ENCODE results near the gene NELFCD. TPM values are rescaled to one million over a fixed set of nuclear protein-coding genes. Genes with fewer than 3 reads are reported as not detected.
"Not testable (repeated sequence)": the region's sequence is repeated elsewhere in the genome, so short reads cannot be mapped to it uniquely, and the experiment has no call there.

The NELFCD gene
- total RNA-seq, 2 experiments from 2014 or later: 102 to 103 TPM

DNA sequence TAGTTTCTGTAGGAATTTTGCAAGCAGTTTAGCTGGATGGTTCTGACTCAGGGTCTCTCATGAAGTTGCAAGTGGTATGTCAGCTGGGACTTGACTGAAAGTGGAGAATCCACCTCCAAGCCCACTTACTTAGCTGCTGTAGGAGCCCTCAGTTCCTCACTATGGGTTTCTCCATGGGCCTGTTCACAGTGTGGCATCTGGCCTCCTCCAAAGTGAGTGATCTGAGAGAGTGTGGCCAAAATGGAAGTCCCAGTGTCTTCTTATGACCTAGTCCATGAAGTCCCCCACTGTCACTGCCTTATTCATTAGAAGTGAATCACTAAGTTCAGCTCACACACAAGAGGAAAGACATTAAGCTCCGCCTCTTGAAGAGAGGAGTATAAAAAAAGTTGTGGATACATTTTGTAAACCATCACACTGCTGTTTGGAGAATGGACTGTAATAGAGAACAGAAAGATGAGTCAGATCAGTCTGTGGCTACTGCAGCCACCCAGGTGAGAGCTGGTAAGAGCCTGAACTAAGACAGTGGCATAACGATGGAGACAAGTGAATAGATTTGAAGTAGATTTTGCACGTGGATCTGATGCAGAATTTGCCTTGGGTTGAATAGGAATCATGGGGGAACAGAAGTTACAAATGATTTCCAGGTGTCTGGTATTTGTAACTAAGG is 4.9 kb upstream of the NELFCD start:
- Mint-ChIP-seq H3K36me3 (ENCODE audit: low read depth) (peaks cover 1% of the 10 kb centered on the region), H3K27me3 (ENCODE audit: low read depth) (no peaks in the 10 kb centered on the region), H3K4me1 (ENCODE audit: low read depth) (no peaks in the 10 kb centered on the region), H3K27ac (no peak overlapping the region), H3K4me3 (no peak overlapping the region), H3K9me3 (peaks cover 11% of the 10 kb centered on the region)
- CTCF ChIA-PET: no interaction called here
- no peak for DNase-seq
- intact Hi-C loops (cut with micrococcal nuclease): no loop called here

DNA sequence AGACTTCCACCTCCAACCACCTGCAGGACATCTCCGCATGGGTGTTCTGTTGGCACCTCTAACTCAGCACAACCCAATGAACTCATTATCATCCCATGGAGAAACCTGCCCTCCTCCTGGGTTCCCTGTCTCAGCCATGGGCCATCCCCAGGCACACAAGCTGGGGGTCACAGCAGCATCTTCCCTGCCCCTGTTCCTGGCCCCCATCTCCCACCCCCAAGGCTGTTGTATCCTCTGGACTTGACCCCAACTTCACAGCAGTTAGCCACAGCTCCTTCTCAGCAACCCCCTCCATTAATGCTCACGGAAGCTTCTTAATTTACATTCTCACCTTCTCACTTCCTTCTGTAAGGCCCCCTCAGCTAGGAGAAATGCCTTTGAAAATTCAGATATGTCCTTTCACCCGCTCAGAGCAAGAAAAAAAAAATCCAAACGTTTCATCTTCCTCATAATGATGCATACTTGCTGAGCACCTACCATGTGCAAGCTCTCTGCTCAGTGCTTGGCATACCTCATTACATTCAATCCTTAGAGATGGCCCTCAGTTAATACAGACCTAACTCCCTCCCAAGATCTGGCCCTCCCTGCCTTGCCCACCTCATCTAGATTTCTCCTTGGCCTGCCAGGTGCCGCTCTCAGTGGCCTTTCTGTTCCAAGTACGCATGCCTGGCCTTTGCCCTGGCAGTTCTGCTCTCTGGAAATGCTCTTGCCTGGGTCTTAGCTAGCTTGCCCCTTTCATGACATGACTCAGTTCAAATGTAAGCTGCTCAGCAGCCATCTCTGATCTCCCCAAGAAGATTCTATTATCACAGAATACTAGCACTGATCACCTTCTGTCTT is 2.5 kb upstream of the NELFCD start:
- no peak overlapping the region for H3K27ac Mint-ChIP-seq
- peaks cover 15% of the 10 kb centered on the region for H3K4me1 Mint-ChIP-seq (ENCODE audit: low read depth)
- no peak overlapping the region for H3K4me3 Mint-ChIP-seq
- H3K27me3 Mint-ChIP-seq (ENCODE audit: low read depth): no peaks in the 10 kb centered on the region
- CTCF ChIA-PET: interaction anchor here (0.7 kb wide), 1 partner anchor 918 kb away, joined by 3 read pairs; no protein-coding TSS in a partner anchor
- peaks cover 8% of the 10 kb centered on the region for H3K36me3 Mint-ChIP-seq (ENCODE audit: low read depth)
- no peak for DNase-seq
- peaks cover 11% of the 10 kb centered on the region for H3K9me3 Mint-ChIP-seq
- intact Hi-C loops (cut with micrococcal nuclease): no loop called here

GRCh38 chr20:58981628-58982364 is 740 bp downstream of the NELFCD start:
- no peaks in the 10 kb centered on the region for H3K27me3 Mint-ChIP-seq (ENCODE audit: low read depth)
- H3K4me1 Mint-ChIP-seq (ENCODE audit: low read depth): peaks cover 40% of the 10 kb centered on the region
- DNase-seq: no peak
- intact Hi-C loops (cut with micrococcal nuclease): loop anchor here (1.0 to 5.0 kb wide), 7 partner anchors 23 to 329 kb away; partner anchors contain the start of genes ATP5F1E, PRELID3B and STX16
- peaks cover under 1% of the 10 kb centered on the region for H3K9me3 Mint-ChIP-seq
- peak overlapping the region; percentile 91 for H3K4me3 Mint-ChIP-seq
- H3K36me3 Mint-ChIP-seq (ENCODE audit: low read depth): peaks cover 13% of the 10 kb centered on the region
- peak overlapping the region; percentile 85 for H3K27ac Mint-ChIP-seq
- CTCF ChIA-PET: interaction anchor here (1.1 to 1.4 kb wide), 2 partner anchors 28 to 115 kb away, joined by 3 to 6 read pairs; no protein-coding TSS in a partner anchor

- peaks cover 46% of the 10 kb centered on the region for H3K4me1 Mint-ChIP-seq (ENCODE audit: low read depth)
- intact Hi-C loops (cut with micrococcal nuclease): loop anchor here (5.0 kb wide), 3 partner anchors 75 to 330 kb away; partner anchors contain the start of gene STX16
- H3K4me3 Mint-ChIP-seq: peak overlapping the region; percentile 91
- DNase-seq: no peak
- H3K27ac Mint-ChIP-seq: peak overlapping the region; percentile 85
- H3K36me3 Mint-ChIP-seq (ENCODE audit: low read depth): peaks cover 18% of the 10 kb centered on the region
- H3K27me3 Mint-ChIP-seq (ENCODE audit: low read depth): no peaks in the 10 kb centered on the region
- CTCF ChIA-PET: interaction anchor here (0.6 to 1.4 kb wide), 4 partner anchors 12 to 239 kb away, joined by 3 to 5 read pairs (median 4); no protein-coding TSS in a partner anchor
- H3K9me3 Mint-ChIP-seq: no peaks in the 10 kb centered on the region
These were observed 1.5 kb downstream of the NELFCD start for GRCh38 chr20:58982406-58983114.

DNA sequence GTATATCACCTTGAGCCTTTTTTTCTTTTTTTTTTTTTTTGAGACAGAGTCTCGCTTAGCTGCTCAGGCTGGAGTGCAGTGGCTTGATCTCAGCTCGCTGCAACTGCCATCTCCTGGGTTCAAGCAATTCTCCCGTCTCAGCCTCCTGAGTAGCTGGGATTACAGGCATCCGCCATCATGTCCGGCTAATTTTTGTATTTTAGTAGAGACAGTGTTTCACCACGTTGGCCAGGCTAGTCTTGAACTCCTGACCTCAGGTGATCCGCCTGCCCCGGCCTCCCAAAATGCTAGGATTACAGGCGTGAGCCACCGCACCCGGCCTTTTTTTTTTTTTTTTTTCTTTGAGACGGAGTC is 2.0 kb downstream of the NELFCD start:
- CTCF ChIA-PET: interaction anchor here (0.6 to 1.2 kb wide), 3 partner anchors 11 to 239 kb away, joined by 3 to 5 read pairs (median 4); no protein-coding TSS in a partner anchor
- Mint-ChIP-seq H3K4me1 (ENCODE audit: low read depth) (peaks cover 46% of the 10 kb centered on the region), H3K36me3 (ENCODE audit: low read depth) (peaks cover 23% of the 10 kb centered on the region)
- H3K4me3 Mint-ChIP-seq; H3K27ac Mint-ChIP-seq; DNase-seq; H3K27me3 Mint-ChIP-seq (ENCODE audit: low read depth); H3K9me3 Mint-ChIP-seq: not testable (repeated sequence)
- intact Hi-C loops (cut with micrococcal nuclease): loop anchor here (5.0 kb wide), 3 partner anchors 76 to 331 kb away; partner anchors contain the start of gene STX16

GRCh38 chr20:58984691-58985090 is 3.6 kb downstream of the NELFCD start:
- H3K27me3 Mint-ChIP-seq (ENCODE audit: low read depth): no peaks in the 10 kb centered on the region
- no peak overlapping the region for H3K4me3 Mint-ChIP-seq
- no peak for DNase-seq
- H3K27ac Mint-ChIP-seq: no peak overlapping the region
- no peaks in the 10 kb centered on the region for H3K9me3 Mint-ChIP-seq
- peaks cover 28% of the 10 kb centered on the region for H3K36me3 Mint-ChIP-seq (ENCODE audit: low read depth)
- H3K4me1 Mint-ChIP-seq (ENCODE audit: low read depth): peaks cover 46% of the 10 kb centered on the region
- intact Hi-C loops (cut with micrococcal nuclease): loop anchor here (5.0 kb wide), 3 partner anchors 77 to 332 kb away; partner anchors contain the start of gene STX16
- CTCF ChIA-PET: no interaction called here

DNA sequence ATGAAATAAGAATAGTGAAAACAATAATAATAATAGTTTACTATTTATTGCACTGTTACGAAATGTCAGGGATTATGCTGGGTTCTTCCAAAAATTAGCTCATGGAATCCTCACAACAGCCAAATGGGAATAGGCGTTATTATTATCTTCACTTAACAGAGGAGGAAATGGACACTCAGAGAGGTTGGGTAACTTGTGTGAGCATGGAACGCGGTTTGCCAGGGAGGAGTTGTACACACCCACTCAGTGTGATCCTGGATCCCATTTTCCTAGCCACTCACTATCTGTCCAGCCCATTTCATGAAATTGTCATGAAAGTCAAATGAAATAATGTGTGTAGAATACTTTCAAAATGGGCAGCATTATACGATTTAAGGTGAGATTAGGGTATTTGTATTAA is 4.6 kb downstream of the NELFCD start:
- H3K4me3 Mint-ChIP-seq: no peak overlapping the region
- H3K4me1 Mint-ChIP-seq (ENCODE audit: low read depth): peaks cover 46% of the 10 kb centered on the region
- peaks cover 32% of the 10 kb centered on the region for H3K36me3 Mint-ChIP-seq (ENCODE audit: low read depth)
- intact Hi-C loops (cut with micrococcal nuclease): no loop called here
- no peak for DNase-seq
- CTCF ChIA-PET: interaction anchor here (0.6 kb wide), 1 partner anchor 105 kb away, joined by 4 read pairs; no protein-coding TSS in a partner anchor
- no peak overlapping the region for H3K27ac Mint-ChIP-seq
- no peaks in the 10 kb centered on the region for H3K9me3 Mint-ChIP-seq
- no peaks in the 10 kb centered on the region for H3K27me3 Mint-ChIP-seq (ENCODE audit: low read depth)

GRCh38 chr20:58986286-58986967 is 5.4 kb downstream of the NELFCD start:
- Mint-ChIP-seq H3K4me1 (ENCODE audit: low read depth) (peaks cover 46% of the 10 kb centered on the region), H3K27ac (peak overlapping the region; percentile 69), H3K36me3 (ENCODE audit: low read depth) (peaks cover 37% of the 10 kb centered on the region), H3K27me3 (ENCODE audit: low read depth) (no peaks in the 10 kb centered on the region), H3K4me3 (no peak overlapping the region), H3K9me3 (no peaks in the 10 kb centered on the region)
- CTCF ChIA-PET: no interaction called here
- DNase-seq: no peak
- intact Hi-C loops (cut with micrococcal nuclease): no loop called here

DNA sequence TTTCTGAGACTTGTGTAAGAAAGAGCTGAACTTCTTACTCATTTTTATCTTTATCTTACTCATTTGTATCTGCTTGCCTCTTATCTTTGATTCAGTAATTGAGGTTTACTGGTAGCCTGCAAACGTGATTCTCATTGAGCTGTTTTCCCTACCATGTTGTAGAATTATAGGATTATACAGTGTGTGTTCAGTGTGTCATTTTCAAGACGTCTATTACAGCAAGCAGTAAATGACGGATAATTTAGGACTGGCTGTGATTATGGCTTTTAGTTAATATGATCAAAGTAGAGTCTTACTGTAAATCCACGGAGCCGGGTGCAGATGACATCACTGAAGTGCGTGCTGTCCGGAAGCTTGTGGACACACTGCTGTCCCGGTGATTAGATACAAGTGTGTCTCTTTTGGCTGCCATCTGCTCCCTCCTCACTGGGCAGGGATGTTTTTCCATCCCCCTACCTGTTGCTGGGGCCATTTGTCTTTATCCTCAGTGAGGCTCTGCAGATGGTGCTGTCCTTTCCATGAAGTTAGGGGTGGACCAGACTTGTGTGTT is 6.0 kb downstream of the NELFCD start:
- Mint-ChIP-seq H3K4me1 (ENCODE audit: low read depth) (peaks cover 44% of the 10 kb centered on the region), H3K27ac (peak overlapping the region; percentile 69), H3K4me3 (no peak overlapping the region), H3K36me3 (ENCODE audit: low read depth) (peaks cover 39% of the 10 kb centered on the region), H3K9me3 (no peaks in the 10 kb centered on the region), H3K27me3 (ENCODE audit: low read depth) (no peaks in the 10 kb centered on the region)
- intact Hi-C loops (cut with micrococcal nuclease): no loop called here
- no peak for DNase-seq
- CTCF ChIA-PET: no interaction called here

DNA sequence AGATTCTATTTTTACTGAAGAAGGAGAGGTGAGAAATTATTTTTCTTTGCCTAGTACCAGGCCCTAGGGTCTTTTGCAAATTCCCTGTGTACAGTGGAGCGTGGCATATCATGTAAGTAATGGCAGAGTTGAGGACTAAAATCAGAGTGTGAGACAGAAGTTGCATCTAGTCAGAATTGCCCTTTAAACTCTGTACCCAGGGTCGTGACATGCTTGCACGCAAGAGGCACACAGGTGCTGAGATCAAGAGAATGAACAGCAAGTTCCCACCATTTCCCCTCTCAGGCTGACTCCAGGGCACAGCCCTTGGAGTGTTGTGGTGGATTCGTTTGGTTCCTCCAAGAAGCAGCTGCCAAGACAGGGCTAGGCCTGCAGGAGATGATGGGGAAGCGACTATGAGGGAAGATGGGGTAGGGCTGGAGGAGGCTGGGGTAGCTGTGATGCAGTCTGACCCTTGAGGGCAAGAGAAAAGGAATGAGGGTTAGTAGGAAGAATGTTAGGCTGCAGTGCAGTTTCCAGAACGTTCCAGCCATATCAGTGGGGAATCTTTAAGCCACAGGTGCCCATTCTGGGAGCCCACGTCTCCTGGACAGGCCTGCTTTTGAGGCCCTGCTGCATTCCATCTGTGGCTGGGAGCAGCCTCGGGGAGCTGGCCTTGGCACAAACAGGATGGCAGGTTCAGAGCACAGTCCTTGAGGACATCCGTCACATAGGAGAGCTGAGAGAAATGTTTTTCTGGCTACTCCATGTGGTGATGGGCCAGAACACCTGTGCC is 6.9 kb downstream of the NELFCD start:
- CTCF ChIA-PET: no interaction called here
- no peak overlapping the region for H3K4me3 Mint-ChIP-seq
- no peaks in the 10 kb centered on the region for H3K9me3 Mint-ChIP-seq
- no peak for DNase-seq
- H3K27ac Mint-ChIP-seq: peak overlapping the region; percentile 72
- intact Hi-C loops (cut with micrococcal nuclease): no loop called here
- H3K4me1 Mint-ChIP-seq (ENCODE audit: low read depth): peaks cover 36% of the 10 kb centered on the region
- no peaks in the 10 kb centered on the region for H3K27me3 Mint-ChIP-seq (ENCODE audit: low read depth)
- peaks cover 40% of the 10 kb centered on the region for H3K36me3 Mint-ChIP-seq (ENCODE audit: low read depth)

Measured in activated naive CD4-positive, alpha-beta T cell treated with anti-CD3 and anti-CD28 coated beads for 36 hours (primary cell).